Heart right ventricle (tissue), 16 donors: ENCODE results near the gene INSRR. TPM values are rescaled to one million over a fixed set of nuclear protein-coding genes. Genes with fewer than 3 reads are reported as not detected.

Source experiments
- ATAC-seq, 8 donors: fragments of 200-7000 bp; cut with Tn5 transposase; one replicate each; pipeline ENCODE4 v1.9.1; 2020; ENCODE audit warnings: mild to moderate bottlenecking in 8 of 8, moderate library complexity in 8 of 8, moderate number of reproducible peaks in 1 of 8
- DNase-seq, 2 donors: peaks; one replicate each; pipeline ENCODE4 v3.0.0-alpha.2; 2020
- H3K27ac ChIP-seq, 10 donors: fragments of 200-600 bp; sonication (generic) in 2 of 10; one replicate each; pipeline versions ENCODE4 v1.5.0 to v1.8.0; 2020 to 2022; ENCODE audit warnings: mild to moderate bottlenecking in 3 of 10
- H3K27me3 ChIP-seq, 7 donors: fragments of 200-600 bp; one replicate each; pipeline ENCODE4 v1.8.0; 2021 to 2022; ENCODE audit warnings: mild to moderate bottlenecking in 2 of 7
- H3K36me3 ChIP-seq, 9 donors: fragments of 200-600 bp; sonication (generic) in 1 of 9; one replicate each; pipeline versions ENCODE4 v1.5.0 to v1.8.0; 2020 to 2022; ENCODE audit warnings: mild to moderate bottlenecking in 2 of 9
- H3K4me1 ChIP-seq, 9 donors: fragments of 200-600 bp; sonication (generic) in 1 of 9; one replicate each; pipeline versions ENCODE4 v1.5.0 to v1.8.0; 2020 to 2022; ENCODE audit warnings: mild to moderate bottlenecking in 4 of 9
- H3K4me3 ChIP-seq, 10 donors: fragments of 200-600 bp; sonication (generic) in 2 of 10; one replicate each; pipeline versions ENCODE4 v1.5.0 to v1.8.0; 2020 to 2022; ENCODE audit warnings: mild to moderate bottlenecking in 7 of 10, moderate library complexity in 2 of 10
- H3K9me3 ChIP-seq, 11 donors: fragments of 200-600 bp in 10 of 11; sonication (generic) in 2 of 11; one replicate each; pipeline versions ENCODE4 v1.5.0 to v1.8.0; 2013 to 2022; ENCODE audit warnings: mild to moderate bottlenecking in 2 of 11, control low read depth in 1 of 11, moderate library complexity in 1 of 11
- WGBS, 2 donors: extraction: QIAGEN DNeasy Blood & Tissue Kit; methylation state at CpG; one replicate each; pipeline ENCODE4 v1.1.7; 2013; ENCODE audit warnings: inconsistent platforms in 1 of 2; 5-methylcytosine and 5-hydroxymethylcytosine counted together
- intact Hi-C, 10 donors: fragments of 100-400 bp; cut with DNase I; formaldehyde crosslinking; loops; one replicate each; pipeline versions ENCODE4 v1.11.1 to v1.14.2; 2022
- polyA plus RNA-seq, 2 donors: library from polyadenylated mRNA; stranded (reverse); fragments of 200-250 nt; gene quantifications; one replicate each; pipeline ENCODE4 v1.2.3, GENCODE V29; 2013
- total RNA-seq, 10 donors: library from RNA; stranded (reverse); fragmentation: NEBNext Ultra II Directional in 3 of 10; extraction: Animal tissue kit (Norgen Biotek cat#: 25700) in 3 of 10; gene quantifications; one replicate each; pipeline versions ENCODE4 v1.2.1 to v1.2.4, GENCODE V29; 2021 to 2023
- TF ChIP-seq, protein P1 (sequence below), 9 donors: fragments of 200-600 bp; sonication (generic) in 2 of 9; IDR thresholded peaks; one replicate each; pipeline versions ENCODE4 v1.5.0 to v1.8.0; 2021 to 2022; ENCODE audit warnings: antibody characterized with exemption in 9 of 9, mild to moderate bottlenecking in 5 of 9, moderate library complexity in 1 of 9
- donor health status: Arrhythmogenic right ventricular cardiomyopathy.
- donor health status: ischemic (EF 13 %, LVEDD 7.1; RV severe dilation, severe dysfunction).
- donor health status: healthy with polysubstance abuse.
- donor health status: DM: no; HTN: yes; CAD: no.
- donor health status: DM: no; HTN: no; CAD: no.
- donor health status: ischemic (EF 25% LVEDD 6.9; RV normal size, moderate dysfunction).
- donor health status: ischemic (EF 25% LVEDD 5.7; RV mildly dilated, moderate dysfunction).
- donor health status: healthy.
- donor health status: DM: yes; HTN: yes; CAD: no.
- donor health status: Ischemic cardiomyopathy.
- donor health status: ischemic (EF 35%, LVEDD 5.7; RV mildly dilated, moderate dysfunction).
- donor health status: nonischemic (EF 11% LVEDD 7.7; RV severe dilation, severe dysfunction).
- donor health status: DM: yes; HTN: yes; CAD: no.
- donor health status: PGD.
- donor health status: ischemic (EF 29% LVEDD 5.4; RV normal size, mild dysfunction).
- donor health status: nonischemic (EF 23%, LVEDD 6.1; RV moderate dilation, normal function).

INSRR gene
- total and polyA plus RNA-seq, 12 donors = 0.01 to 0.80 (median 0.07) TPM

DNA sequence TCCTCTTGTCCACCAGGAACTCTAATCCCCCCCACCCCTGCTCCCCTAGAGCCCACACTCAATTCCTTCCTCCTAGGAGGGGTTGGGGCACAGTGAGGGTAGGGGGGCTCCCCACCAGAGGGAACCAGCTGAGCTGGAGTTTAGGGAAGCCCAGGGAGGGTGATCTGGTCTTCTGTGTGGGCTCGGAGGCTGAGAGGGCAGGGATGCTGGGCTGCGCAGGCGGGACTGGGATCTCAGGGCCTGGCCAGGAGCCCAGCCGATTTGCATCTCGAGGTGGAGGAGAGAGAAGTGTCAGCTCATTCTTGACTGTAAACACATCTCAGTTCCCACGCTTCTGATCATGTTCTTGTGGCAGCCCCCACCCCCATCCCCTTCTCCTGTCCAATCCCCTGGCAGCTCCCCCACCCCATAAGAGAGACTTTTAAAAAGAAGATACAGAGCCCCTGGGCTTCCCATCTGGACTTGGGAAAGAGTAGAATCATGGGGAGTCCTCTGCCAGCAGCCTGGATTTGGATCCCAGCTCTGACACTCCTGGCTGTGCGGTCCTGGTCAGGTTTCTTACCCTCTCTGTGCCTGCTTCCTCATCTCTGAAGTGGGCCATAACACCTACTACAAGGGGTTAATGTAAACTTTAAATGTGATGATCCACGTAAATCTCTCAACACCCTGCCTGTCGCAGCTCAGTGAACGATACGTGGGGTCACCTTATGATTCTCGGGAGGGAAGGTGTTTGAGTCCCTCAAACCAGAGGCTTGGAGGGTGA lies 41.2 kb upstream of the INSRR start:
- no peak overlapping the region for H3K4me3 ChIP-seq
- intact Hi-C loops = loop anchor here in 1 of 10 donors (10.0 kb wide), 1 partner anchor 235 kb away; no protein-coding TSS in a partner anchor
- TF ChIP-seq, protein P1, sequence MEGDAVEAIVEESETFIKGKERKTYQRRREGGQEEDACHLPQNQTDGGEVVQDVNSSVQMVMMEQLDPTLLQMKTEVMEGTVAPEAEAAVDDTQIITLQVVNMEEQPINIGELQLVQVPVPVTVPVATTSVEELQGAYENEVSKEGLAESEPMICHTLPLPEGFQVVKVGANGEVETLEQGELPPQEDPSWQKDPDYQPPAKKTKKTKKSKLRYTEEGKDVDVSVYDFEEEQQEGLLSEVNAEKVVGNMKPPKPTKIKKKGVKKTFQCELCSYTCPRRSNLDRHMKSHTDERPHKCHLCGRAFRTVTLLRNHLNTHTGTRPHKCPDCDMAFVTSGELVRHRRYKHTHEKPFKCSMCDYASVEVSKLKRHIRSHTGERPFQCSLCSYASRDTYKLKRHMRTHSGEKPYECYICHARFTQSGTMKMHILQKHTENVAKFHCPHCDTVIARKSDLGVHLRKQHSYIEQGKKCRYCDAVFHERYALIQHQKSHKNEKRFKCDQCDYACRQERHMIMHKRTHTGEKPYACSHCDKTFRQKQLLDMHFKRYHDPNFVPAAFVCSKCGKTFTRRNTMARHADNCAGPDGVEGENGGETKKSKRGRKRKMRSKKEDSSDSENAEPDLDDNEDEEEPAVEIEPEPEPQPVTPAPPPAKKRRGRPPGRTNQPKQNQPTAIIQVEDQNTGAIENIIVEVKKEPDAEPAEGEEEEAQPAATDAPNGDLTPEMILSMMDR (IDR thresholded peaks at IDR 0.05) = no peak
- no peak for DNase-seq
- peak overlapping the region in 7 of 10 donors; percentile 4 to 98 (median 39) for H3K27ac ChIP-seq
- H3K36me3 ChIP-seq = peaks cover 0 to 10% (median 0%) of the 10 kb centered on the region in 9 donors
- H3K27me3 ChIP-seq = peaks cover 0 to 1% (median 0%) of the 10 kb centered on the region in 7 donors
- H3K9me3 ChIP-seq = no peaks in the 10 kb centered on the region
- no peak for ATAC-seq
- 48 to 53% methylated on average over 12 of the region's 12 CpGs for WGBS, 2 donors
- H3K4me1 ChIP-seq = peaks cover 32 to 100% (median 96%) of the 10 kb centered on the region in 9 donors

DNA sequence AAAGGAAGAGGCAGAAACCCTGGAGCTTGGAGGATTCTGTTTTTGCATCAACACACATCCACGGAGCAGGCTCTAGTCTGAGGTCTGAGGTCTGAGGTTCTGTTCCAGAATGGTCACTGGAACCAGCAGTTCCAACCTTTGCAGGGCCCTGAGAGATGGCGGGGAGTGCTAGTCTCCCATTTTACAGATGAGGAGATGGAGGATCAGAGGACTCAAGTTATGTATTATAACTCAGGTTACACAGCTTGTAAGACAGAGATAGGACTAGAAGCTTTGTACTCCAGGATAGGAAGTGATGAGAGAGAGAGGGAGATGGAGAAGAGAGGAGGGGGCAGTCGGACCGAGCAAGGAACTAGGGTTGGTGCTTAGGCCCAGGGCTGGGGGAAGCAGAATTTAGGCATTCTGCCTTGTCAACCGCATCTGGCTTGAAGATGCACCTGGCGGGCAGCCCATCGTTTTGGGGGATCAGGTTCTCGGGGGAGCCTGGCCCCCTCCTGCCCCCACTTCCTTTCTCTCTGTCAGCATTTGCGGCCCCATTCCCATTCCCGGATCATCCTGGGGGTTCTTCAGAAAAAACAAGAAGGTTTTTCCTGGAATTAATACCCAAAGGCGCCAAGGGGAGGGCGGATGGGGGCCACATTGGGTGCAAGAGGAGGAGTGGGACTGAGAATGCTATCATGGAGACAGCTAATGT lies 40.2 kb upstream of the INSRR start:
- H3K4me1 ChIP-seq = peaks cover 32 to 100% (median 93%) of the 10 kb centered on the region in 9 donors
- DNase-seq = no peak

DNA sequence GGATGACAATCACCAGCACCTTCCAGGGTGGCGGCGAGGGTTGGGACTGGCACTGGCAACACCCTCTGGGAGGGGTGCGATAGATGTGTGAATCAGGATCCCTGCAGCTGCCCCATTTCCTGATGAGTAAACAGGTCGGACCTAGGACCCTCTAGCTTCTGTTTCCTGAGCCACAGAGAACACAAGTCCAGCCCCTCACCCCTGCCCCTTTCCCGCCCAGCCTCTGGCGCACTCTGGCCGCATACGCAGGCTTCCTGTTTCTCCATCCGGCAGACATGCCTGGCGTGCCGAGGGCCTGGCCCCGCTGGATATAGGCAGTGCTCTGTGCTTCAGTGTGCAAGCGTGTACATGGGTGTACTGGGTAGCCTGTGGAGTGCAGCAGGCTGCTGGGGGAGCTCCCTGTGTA lies 39.2 kb upstream of the INSRR start:
- no peaks in the 10 kb centered on the region for H3K36me3 ChIP-seq
- intact Hi-C loops = loop anchor here in 1 of 10 donors (10.0 kb wide), 1 partner anchor 233 kb away; no protein-coding TSS in a partner anchor
- peak overlapping the region in 7 of 10 donors; percentile 9 to 64 (median 30) for H3K4me3 ChIP-seq
- 24 to 37% methylated on average over 9 to 13 of the region's 13 CpGs for WGBS, 2 donors
- no peaks in the 10 kb centered on the region for H3K9me3 ChIP-seq
- H3K27me3 ChIP-seq = peaks cover 0 to 21% (median 7%) of the 10 kb centered on the region in 7 donors
- H3K27ac ChIP-seq = peak overlapping the region; percentile 54 to 98 (median 93)
- DNase-seq (peak; percentile 66 to 76), ATAC-seq (peak; percentile 38 to 66 (median 50))
- TF ChIP-seq, protein P1 (IDR thresholded peaks at IDR 0.05) = no peak
- peaks cover 33 to 96% (median 91%) of the 10 kb centered on the region in 9 donors for H3K4me1 ChIP-seq

More for the DNA sequence above, 40.2 kb upstream of the INSRR start:
- Histone ChIP-seq H3K4me3 (peak overlapping the region in 2 of 10 donors; percentile 40 to 64), H3K36me3 (no peaks in the 10 kb centered on the region), H3K27ac (peak overlapping the region in 9 of 10 donors; percentile 36 to 98 (median 92)), H3K9me3 (no peaks in the 10 kb centered on the region), H3K27me3 (peaks cover 0 to 11% (median 0%) of the 10 kb centered on the region in 7 donors)
- intact Hi-C loops = loop anchor here in 1 of 10 donors (10.0 kb wide), 1 partner anchor 234 kb away; no protein-coding TSS in a partner anchor
- no peak for ATAC-seq
- TF ChIP-seq, protein P1 (IDR thresholded peaks at IDR 0.05) = no peak
- WGBS, 2 donors = 71% methylated on average over 12 of the region's 12 CpGs
